Jurkat, Clone E6-1 (cell line): ENCODE measurements around the gene PRPF4. TPM values are rescaled to one million over a fixed set of nuclear protein-coding genes. Genes with fewer than 3 reads are reported as not detected.
"Not testable (repeated sequence)": the region's sequence is repeated elsewhere in the genome, so short reads cannot be mapped to it uniquely, and the experiment has no call there.

Source experiments
- DNase-seq: peaks from one replicate; pipeline ENCODE4 v3.0.0-alpha.2; 2011; ENCODE audit warnings: low read depth, low spot score
- H3K4me3 ChIP-seq: 2 replicates; pipeline ENCODE4 v1.5.1; 2011; ENCODE audit warnings: mild to moderate bottlenecking, low read length, control low read depth, moderate library complexity
- polyA plus RNA-seq: library from polyadenylated mRNA; unstranded; fragments of >200 nt; gene quantifications from one replicate; pipeline ENCODE4 v1.2.1, GENCODE V29; 2012; ENCODE audit warnings: missing spikeins; ENCODE audit not compliant: insufficient read length, insufficient read depth

The PRPF4 gene
- polyA plus RNA-seq, result 61.1 TPM

DNA sequence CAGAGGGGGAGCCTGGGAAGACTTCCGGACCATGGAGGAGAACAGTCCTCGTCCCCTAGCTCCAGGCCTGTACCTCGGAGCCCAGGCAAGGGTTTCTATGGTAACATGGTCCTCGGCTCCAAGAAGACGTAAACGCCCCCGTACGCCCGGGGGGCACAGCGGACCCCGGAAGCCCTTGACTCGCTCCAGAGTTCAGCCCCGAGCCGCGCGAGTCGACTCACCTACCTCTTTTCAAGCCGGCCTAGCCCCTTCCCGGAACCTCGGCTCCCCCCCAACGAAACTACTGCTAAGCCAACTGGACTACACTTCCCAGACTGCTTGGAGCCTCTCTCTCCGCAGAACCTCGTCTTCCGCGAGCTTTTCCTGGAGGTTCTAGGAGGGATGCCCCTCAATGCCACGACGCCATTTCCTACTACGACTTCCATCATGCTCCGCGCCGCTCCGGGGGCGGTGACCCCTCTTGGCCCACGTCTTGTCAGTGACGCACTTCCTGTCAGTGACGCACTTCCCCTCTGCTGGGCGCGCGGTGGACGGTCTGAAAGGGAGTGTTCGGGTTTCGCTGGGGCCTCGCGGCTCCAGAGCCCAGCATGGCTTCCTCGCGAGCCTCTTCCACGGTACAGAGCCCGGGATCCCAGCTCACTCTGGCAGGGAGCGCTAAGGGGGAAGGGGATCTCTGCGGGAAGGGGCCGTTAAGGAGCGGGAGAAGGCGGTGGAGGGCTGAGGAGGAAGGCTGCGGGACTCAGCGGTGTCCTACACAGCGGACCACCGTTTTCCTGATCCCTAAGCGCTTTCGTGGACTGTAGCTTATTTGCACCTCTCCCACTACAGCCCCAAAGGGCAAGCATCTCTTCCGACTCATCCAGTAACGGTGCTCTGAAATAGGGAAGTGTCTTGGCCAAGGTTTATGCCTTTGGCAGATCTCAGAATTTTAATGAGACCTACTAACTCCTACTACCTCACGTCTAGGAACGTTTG is at the start of gene PRPF4, which contains the start of gene CDC26:
PRPF4 (plus strand) TSS at position 502 of the 975 bp plus-strand sequence; CDS start at position 588, 86 bp downstream.
CDC26 (minus strand) TSS at position 416 of the 975 bp plus-strand sequence. CDS start 3,065 bp downstream, outside the sequence.
- peak within 1 kb of the TSS; percentile 83 for H3K4me3 ChIP-seq
- peak; percentile 95 for DNase-seq

DNA sequence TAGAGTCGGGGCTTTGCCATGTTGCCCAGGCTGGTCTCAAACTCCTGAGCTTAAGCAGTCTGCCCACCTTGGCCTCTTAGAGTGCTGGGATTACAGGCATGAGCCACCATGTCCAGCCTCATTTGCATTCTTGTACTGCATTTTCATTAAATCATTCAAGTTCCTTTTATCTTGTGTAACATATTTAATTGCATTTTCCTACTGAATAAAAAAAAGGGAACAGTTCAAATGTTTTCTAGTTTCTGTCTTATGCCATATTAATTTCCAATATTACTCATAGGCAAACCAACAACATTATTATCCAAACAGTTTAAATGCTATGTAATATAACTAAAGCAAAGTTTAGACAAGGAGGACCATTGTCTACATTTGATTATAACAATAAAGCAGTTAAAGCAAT is 48.0 kb upstream of the PRPF4 start:
- H3K4me3 ChIP-seq, result no peak overlapping the region
- DNase-seq, result no peak

DNA sequence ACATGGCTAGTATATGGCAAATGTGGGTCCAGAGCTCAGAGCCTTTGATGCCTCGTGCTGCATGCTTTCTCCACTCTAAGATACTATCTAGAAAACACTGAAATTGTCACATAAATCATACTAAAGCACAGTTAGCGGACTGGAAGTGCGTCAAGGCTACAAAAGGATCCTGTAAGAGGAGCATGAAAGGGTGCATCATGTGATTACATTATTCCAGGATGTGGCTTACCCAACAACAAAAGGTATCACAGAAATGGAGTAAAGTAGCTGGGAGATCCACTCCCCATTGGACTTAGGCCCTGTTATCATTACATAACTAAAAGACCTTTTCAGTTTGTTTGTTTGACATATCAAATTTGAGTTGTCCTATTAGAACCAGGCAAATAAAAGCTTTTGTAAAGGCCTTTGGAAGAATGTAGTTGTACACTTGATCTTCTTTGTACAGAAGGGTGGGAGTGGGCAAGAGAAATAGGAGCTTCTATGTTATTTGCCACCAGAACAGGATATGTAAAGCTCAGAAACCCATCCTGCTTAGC is 47.3 kb upstream of the PRPF4 start:
- DNase-seq, result peak; percentile 58
- no peak overlapping the region for H3K4me3 ChIP-seq

DNA sequence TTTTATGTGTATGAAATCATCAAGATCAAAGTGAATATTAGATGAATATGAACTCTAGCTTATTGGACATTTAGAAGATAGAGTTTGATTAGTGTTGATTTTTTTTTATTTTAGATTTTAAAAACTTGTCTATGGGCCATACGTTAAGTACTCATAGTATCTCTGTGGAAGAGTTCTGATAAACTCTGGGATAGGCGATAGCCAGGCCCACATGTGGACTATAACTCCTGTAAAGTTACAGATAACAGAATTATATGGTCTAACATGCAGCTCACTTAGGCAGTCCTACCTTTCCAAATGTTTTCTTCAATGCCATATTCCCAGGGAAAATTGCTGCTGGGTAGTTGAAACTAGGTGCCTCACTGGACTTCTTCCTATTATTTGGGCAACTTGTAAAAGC is 43.8 kb upstream of the PRPF4 start:
- DNase-seq, result no peak
- no peak overlapping the region for H3K4me3 ChIP-seq

DNA sequence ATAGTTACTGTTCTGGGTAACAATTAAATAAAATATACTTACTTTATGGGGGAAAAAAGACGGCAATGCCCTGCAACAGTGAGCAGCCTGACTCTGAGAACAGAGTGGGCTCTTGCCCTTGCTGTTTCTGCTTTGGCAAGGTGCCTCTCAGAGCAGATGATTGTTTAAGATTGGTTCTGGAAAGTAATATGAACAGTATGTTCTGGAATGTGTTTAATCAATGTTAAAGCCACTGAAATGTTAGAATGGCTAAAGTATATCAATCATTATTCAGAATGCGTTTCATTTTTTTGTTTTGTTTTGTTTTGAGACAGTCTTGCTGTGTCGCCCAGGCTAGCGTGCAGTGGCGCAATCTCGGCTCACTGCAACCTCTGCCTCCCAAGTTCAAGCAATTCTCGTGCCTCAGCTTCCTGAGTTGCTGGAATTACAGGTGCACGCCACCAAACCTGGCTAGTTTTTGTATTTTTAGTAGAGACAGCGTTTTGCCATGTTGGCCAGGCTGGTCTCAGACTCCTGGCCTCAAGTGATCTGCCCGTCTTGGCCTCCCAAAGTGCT is 39.7 kb upstream of the PRPF4 start:
- H3K4me3 ChIP-seq, DNase-seq: not testable (repeated sequence)

DNA sequence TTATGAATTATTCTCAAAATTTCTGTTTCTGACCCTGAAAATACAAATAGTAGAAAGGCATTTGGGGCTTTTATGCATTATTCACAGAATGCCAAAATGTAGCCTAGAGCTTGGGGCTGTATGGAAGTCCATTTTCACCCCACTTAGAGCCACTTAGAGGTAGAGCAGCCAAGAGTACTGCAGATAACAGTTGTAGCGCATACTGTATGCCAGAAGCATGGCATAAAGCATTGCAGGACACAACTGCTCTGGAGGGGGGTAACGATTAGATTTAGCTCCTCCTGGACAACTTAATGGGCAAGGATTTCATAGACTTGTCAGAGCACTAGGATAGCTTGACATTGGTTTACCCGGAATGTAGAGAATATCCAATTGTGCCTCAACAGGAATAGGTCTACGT is 38.4 kb upstream of the PRPF4 start:
- no peak for DNase-seq
- H3K4me3 ChIP-seq, result no peak overlapping the region

DNA sequence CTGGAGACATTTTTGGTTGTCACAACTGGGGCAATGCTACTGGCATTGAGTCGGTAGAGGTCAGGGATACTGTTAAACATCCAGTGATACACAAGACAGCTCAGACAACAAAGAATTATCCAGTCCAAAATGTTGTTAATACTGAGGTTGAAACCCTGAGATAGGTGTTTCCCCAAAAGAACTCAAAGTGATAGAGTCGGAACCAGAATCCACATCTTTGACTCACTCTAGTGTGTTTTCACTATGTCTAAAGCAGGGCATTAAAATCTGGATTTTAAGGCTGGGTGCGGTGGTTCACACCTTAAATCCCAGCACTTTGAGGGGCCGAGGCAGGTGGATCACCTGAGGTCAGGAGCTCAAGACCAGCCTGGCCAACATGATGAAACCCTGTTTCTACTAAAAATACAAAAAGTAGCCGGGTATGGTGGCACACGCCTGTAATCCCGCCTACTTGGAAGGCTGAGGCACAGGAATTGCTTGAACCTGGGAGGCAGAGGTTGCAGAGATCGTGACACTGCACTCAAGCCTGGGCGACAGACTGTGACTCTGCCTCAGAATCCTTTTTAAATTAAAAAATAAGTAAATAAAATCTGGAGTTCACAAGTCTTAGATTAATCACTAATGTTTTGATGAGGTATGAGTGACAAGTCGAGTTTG is 37.1 kb upstream of the PRPF4 start:
- no peak for DNase-seq

DNA sequence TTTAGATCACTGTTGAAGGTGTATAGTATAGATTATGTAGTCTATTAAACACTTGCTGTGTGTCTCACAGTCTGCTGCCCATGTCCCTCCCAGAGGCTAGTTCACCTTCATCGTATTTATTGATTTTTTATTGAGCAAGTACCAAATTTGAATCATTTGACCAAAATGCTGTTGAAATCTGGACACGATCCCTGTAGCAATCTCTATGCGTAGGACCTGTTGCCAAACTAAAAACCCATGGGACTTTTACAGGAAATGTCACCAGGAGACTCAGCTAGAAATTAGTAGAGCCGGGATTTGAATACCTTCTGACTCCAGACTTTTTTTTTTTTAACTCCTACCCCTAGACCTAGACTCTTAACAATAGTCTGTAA is 36.6 kb upstream of the PRPF4 start:
- H3K4me3 ChIP-seq, result no peak overlapping the region
- no peak for DNase-seq

More for the DNA sequence above, 37.1 kb upstream of the PRPF4 start:
- no peak overlapping the region for H3K4me3 ChIP-seq

DNA sequence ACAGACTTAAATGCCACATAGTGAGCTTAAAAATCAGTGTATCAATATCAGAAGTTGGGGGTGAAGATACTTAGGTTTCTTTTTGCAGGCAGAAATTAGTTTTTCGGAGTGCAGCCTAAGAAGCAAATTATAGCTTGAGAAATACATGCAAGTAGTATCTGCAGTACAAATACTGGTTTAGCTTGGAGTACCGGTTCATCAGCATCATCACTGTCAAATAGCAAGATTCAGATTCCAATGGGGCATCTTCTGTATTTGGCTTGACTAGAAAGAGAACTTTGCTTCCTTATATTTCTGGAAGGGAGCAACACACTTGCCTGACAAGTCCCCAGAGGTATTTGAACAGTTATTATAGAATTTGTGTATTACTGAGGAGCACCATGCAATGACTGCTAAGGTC is 34.3 kb upstream of the PRPF4 start:
- DNase-seq, result no peak
- no peak overlapping the region for H3K4me3 ChIP-seq

DNA sequence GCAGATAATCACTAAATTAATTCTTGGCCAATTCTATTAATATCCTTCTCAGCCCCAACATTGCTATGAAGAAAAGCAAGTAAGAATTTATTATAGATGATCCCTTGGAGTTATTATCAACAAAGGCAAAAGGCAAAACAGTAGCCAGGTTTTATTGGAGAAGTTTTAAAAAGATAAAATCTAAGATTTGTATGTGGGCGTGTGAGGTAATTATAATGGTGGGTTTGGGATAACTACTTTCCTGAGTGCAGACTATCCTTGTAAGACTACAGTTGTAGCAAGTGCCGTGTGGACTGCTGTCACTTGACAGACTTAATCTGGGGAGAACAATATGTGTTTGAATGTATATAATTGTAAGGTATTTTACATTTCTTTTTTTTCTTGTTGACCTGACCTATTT is 30.9 kb upstream of the PRPF4 start:
- no peak for DNase-seq

DNA sequence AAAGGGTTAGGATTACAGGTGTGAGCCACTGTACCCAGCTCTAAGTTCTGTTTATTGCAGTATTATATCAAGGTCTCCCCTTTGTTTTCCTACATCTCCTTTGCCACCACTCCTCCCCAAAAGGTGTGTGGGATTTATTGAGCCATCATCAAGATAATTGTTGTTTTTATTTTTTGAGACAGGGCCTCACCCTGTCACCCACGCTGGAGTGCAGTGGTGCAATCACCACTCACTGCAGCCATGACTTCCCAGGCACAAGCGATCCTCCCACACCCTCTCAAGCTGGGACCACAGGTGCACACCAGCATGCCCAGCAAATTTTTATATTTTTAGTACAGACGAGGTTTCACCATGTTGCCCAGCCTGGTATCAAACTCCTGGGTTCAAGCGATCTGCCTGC is 29.6 kb upstream of the PRPF4 start:
- no peak overlapping the region for H3K4me3 ChIP-seq
- no peak for DNase-seq

More for the DNA sequence above, 30.9 kb upstream of the PRPF4 start:
- H3K4me3 ChIP-seq, result no peak overlapping the region

DNA sequence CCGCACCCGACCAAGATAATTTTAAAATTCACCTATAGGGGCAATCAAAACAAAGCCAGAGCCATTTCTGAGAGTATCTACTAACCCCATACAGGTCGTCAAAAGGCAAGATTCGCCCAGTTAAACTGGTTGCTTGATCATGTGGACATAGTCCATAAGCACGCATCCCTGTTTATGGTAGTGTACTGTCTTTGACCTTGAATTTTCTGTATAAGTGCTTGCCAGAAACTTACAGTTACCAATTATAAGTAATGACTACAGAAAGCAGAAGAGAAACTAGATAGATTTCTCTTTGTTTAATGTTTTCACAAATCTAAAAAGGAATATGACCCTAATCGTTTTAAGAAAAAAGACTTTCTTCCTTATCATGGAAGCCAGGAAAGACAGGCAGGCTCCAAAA is 28.5 kb upstream of the PRPF4 start:
- DNase-seq, result no peak

DNA sequence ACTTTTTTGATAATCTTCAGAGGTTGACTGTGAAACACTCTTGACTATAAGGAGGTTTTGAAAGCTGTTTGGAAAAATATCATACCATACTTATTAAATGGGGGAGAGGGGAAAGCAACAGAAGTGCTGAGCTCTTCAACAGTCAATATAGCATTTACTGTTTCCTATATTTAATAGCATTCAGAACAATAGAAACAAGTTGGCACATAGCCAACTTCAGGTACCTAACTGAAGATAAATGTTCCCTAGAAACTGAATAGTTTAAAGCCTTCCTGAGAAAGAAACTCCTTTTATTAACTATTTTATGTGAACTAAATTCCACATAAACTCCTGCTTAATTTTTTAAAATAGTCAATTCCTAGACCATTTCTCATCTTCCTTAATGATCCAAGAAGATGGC is 27.8 kb upstream of the PRPF4 start:
- no peak overlapping the region for H3K4me3 ChIP-seq
- DNase-seq, result no peak

More for the DNA sequence above, 28.5 kb upstream of the PRPF4 start:
- no peak overlapping the region for H3K4me3 ChIP-seq

DNA sequence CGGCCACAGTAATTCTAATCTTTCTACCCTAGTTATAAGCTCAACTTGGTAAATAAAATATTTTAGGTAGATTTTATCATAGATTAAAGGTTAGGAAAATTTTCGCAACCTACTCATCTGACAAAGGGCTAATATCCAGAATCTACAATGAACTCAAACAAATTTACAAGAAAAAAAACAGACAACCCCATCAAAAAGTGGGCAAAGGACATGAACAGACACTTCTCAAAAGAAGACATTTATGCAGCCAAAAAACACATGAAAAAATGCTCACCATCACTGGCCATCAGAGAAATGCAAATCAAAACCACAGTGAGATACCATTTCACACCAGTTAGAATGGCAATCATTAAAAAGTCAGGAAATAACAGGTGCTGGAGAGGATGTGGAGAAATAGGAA is 25.8 kb upstream of the PRPF4 start:
- DNase-seq, H3K4me3 ChIP-seq: not testable (repeated sequence)

DNA sequence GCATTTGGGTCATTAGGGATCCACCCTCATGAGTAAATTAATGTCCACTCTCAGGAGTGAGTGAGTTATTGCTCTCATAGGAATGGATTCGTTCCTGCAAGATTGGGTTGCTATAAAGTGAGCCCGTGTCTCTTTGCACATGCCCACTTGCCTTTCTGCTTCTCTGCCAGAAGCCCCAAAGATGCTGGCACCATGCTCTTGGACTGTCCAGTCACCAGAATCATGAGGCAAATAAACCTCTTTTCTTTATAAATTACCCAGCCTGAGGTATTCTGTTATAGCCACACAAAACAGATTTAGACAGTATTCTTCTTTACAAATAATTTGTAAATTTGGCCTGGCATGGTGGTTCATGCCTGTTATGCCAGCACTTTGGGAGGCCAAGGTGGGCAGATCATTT is 24.7 kb upstream of the PRPF4 start:
- no peak overlapping the region for H3K4me3 ChIP-seq
- DNase-seq, result no peak

DNA sequence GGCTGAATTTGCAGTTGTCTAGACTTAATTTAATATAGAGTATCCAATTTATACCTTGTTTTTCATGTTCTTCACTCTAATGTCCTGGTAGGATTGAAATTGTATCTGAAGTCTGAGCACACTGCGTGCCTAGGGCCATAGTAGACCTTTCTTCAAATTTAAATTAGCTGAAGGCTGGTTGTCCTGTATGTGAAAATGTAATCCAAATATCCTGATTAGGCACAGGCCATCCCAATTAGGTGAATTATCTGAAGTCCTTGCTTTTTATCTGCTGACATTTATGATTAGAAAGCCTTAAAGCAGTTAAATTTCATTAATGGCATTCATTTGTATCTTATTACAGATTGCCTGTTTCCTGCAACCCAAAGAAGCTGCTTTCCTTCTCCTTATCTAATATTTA is 20.5 kb upstream of the PRPF4 start:
- no peak for DNase-seq
- H3K4me3 ChIP-seq, result no peak overlapping the region

DNA sequence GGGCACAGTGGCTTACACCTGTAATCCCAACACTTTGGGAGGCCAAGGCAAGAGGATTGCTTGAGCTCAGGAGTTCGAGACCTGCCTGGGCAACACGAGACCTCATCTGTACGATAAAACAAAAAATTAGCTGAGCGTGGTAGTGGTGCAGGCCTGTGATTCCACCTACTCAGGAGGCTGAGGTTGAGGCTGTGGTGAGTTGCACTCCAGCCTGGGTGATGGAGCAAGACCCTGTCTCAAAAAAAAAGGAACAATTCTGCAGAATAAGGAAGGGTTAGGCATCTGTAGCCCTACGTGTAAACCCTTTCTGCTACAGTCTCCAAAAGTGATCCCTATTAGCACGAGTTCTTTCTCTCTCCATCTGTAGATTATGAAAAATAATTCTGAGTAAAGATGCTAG is 20.0 kb upstream of the PRPF4 start:
- no peak overlapping the region for H3K4me3 ChIP-seq
- no peak for DNase-seq

DNA sequence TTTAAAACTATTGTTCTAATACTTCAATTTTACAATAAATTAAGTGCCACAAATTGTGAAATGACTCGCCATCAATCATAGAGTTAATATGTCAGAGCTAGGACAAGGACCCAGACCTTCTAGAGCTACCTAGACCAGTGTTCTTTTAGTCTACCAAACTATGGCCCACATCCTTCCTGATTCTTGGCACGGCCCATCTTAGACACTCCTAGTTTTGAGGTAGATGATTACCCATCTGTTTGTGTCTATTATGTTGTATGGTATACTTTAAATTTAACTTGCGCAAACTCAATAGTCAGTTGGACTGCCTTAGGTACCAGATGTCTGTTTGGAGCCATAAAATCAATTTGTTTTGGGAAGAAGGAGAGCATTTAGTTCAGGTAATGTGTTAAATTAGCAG is 17.6 kb upstream of the PRPF4 start:
- DNase-seq, result no peak
- no peak overlapping the region for H3K4me3 ChIP-seq

DNA sequence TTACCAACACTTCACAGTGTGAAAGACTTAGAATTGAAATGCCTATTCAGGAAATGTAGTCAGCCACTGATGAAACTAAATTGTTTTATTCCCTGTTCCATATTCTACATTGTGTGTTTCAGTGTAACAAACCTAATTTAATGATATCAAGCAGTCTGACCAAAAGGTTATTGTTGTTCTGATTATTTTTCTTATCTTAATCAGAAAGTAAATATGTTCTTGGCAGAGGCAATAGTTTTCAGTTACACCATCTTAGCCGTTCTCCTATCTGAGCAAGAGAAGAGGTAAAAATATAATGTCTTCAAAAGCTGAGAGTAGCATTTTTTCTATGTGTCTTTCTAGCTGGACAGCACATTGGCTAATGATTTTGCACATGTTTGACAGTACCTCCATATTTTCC is 17.2 kb upstream of the PRPF4 start:
- no peak for DNase-seq

More for the DNA sequence above, 17.2 kb upstream of the PRPF4 start:
- H3K4me3 ChIP-seq, result no peak overlapping the region
